Stimulated activated CD8-positive, alpha-beta memory T cell treated with anti-CD3 and anti-CD28 coated beads, Interleukin-4, amount 100 ng/mL, for 1 hour (primary cell): ENCODE results near the gene TMSB15C.
"Not testable (repeated sequence)": the region's sequence is repeated elsewhere in the genome, so short reads cannot be mapped to it uniquely, and the experiment has no call there.

Experiments
- DNase-seq, 2 donors: peaks; one replicate each; pipeline ENCODE4 v3.0.0-alpha.2; 2020; ENCODE audit warnings: low read depth in 2 of 2, low spot score in 1 of 2

Gene TMSB15C

DNA sequence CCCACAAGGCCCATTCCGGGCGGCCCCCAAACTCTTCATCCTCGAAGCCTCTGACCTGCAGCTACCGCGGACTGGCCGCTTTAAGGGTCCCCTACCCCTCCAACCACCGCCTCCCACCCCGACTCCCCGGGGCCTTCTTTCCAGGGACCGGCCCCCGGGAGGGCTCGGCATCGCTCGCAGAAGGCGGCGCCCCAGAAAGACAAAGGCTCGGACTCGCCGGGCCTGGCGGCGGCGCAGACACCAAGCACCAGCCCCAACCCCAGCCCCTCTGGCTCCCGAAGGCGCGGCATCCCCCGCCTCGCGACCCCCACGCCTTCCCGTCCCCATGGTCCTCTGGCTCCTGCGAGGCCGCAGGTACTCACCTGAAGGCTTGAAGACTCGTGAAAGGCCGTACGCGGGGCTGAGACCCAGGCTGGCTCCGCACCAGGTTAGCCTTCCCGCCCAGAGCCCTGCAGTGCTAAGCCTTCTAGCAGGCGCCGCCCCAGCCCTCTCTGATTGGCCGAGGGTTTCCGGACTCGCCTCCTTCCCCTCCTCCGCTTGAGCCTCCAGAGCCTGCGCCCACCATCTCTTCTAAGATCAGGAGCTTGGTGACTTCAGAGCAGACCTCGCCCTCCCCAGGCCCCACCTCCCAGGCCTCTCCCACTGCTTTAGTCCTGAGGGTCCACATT is at the start of gene TMSB15C:
Gene TMSB15C (minus strand): TSS at position 459 of the 668 bp plus-strand sequence.
- not testable (repeated sequence) for DNase-seq

DNA sequence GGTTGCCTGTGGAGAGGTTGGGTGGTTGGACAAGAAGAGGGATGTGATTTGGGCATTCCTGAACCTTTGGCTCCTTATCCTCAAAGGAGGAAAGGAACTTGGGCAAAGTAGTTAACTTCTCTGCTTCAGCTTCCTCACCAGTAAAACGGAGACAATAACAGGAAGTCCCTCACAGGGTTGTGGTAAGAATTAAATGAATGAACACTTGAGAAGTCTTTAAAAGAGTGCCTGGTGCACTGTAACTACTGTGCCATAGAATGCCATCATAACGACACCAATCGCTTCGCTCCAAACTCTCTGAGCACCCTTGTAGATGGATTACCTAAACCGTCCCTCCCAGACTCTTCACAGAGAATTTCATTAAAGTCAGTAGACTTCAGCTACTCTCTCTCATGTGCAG is 46.8 kb upstream of the TMSB15C start:
- DNase-seq, result no peak

DNA sequence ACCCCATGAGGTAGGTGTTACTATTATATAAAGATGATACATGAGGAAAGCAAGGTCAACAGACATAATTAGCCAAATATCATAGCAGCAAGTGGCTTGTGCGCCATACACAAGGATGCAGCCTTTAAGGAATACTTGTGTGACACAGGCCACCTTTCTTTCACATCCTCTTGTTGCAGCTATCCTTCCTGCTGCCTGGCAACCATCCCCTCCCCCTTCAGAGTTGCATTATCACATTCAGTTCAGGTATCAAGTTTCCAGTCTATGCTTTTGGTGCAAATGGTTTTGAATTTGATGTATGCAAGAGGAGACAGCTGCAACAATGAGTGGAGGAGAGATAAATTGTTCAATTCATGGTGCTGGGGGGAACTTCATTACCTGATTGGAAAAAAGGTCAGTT is 42.7 kb upstream of the TMSB15C start:
- DNase-seq, result no peak

DNA sequence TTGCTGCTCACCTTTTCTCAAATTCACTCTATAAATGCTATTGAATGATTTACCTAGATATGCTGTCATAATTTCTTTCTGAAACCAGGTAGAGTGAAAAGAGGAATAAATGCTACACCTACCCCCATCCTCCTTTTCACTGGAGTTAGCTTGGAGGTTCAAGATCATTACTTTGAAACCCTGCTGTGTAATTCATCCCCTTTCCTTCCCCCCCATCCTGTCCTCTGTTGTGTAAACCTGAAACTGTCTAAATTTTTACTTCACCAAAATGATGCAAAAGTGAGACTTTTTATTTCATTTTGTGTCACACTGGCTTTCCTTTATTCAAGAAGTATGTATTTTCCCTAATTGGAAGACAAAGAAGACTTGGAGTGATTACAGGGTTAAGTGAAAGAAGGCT is 41.7 kb upstream of the TMSB15C start:
- no peak for DNase-seq

DNA sequence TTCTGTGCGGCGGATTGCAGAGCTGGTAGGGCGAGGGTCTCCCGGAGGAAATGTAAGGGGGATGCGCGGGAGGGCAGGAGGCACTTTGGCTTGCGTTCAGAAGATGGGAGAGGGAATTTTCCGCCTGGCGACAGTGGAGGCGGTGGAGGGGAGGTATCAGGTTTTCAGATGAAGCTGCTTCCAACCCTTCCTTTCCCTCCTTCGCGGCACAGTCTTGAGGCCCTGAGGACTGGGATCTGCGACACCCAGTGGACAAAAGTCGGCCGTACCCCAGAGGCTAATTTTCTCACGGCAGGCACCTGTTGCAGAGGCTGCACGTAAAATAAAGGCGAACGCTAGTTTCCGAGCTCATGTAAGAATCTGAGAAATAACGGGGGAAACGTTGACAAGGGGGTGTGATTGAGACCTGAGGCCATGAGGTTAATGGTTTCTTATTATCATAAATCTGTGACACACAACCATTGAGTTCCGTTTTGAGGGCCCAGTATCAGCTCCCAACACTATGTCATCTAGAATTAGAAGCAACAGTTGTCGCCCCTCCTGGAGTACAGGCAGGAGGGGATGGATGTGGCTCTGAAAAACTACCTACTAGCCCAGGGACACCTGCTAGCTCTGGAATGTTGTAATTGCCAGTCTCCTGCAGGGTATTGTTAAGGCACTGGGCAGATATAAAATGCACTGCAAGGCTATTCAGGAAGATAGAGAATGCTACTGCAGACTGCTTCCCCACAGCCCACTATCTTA is 37.4 kb upstream of the TMSB15C start:
- DNase-seq, result peak in 1 of 2 donors; percentile 32

DNA sequence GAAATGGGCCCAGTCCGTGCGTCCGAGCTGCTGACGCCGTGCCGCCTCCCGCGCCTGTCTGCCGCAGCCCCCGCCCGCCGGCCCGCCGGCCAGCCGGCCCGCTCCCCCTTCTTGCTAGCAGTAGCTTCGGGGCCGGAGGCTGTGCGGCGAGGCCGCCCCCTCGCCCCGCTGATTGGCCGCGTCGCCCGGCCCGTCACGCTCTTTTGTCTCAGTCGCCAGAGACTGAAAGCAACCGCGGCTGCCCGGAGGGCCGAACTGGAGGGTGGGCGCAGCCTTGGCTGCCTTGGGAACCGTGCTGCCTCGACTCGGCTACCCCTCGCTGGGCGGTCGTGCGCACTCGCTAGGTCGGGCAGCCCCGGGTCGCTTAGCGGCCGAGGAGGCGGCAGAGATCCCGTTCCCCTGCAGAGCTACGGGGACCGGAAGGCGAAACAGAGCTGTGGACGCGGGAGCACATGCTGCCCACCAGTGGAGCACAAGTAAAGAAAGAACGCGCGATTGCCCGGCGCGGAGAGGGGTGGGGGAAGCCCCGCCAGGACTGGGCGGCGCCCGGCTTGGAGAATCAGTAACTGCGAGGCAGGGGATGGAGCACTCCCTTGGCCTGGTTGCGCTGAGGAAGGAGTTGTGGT is 36.4 kb upstream of the TMSB15C start, which contains the start of gene ZCCHC18:
Gene ZCCHC18 (plus strand): TSS at position 198 of the 626 bp plus-strand sequence. CDS start 1,589 bp downstream, outside the sequence.
- no peak for DNase-seq

DNA sequence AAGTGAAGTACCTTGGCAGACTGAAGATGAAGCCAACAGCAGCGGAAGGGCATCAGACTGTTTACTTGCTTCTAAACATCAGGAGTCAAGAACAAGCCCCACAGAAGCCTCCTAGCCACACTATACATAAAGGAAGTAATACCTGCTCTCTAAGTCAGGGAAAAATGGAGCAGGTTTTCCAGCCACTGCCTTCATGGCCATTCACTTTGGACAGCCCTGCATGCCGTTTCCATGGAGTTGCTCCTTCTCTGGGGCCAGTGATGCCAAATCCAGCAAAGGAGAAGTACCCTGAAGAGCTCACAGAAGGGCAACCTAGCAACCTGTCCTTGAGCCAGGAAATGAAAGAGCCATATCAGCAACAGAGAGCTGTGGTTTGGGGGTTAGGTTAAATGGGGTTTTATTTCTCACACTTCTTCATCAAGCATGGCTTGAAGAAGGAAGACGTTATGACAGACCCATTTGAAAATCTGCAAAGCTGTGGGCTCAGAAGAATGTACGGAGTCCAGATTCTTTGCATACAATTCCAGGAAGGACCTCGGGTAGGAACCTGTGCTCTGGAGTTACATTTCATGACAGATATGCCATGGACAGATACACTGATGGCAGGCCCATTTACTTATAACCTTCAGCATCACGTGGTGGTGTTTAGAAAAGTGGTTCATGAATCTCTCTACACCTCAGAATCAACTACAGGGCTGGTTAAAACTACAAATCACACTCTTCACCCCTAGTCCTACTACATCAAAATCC is 34.6 kb upstream of the TMSB15C start:
- not testable (repeated sequence) for DNase-seq

DNA sequence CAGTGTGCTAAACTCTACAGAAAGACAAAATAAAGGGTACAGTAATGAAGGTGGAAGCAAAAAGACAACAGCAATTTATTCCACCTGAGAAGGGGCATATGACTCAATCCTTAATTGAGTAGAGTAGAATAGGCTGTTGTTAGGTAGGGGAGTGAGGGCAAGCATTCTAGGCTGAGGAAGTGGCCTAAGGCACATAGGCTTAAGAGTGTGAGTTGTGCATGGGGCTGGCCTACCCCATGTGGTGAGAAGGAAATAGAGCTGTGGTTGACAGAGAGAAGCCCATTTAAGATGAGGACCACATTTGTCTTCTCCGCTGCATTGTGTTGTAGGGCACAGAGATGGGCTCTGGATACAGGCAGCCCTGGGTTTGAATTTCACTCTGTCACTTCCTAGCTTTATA is 32.9 kb upstream of the TMSB15C start:
- DNase-seq, result no peak

DNA sequence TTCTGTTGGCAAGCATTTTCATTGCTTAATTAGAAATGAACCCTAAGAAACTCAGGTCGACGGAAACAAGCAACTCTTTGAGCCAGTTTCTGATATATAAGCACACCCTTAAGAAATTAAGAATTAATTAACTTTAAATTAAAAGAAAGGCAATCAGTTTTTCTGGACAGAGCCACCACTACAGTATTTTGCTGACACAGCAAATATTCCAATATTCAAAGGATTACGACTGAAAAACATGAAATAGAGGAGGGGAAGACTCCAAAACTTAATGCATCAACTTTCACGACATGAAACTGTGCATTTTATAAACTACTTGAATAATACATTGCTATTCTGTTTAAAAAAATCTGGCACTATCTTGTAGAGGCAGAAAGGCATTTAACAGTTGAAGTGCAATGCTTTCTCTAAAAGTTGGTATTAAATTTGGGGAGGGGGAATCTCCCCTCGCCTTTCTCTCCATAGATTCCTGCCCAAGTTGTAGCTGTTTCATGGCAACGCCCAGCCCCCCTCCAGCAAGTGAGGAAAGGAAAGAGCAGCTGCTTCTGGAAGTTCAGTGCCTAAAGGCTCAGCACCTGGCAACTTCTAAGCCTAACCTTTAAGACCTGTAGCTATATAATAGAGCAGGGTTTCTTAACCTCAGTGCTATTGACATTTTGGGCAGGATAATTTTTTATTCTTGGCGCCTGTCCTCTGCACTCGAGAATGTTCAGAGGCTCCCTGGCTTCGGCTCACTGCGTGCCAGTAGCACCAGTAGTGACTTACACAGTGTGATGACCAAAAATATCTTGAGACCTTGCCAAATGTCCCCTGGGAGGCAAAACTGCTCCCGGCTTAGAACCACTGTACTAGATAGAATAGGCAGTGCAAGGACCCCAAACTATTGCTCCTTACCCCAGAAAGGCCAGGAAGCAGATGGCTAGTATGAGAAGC is 29.6 kb upstream of the TMSB15C start:
- DNase-seq, result no peak

DNA sequence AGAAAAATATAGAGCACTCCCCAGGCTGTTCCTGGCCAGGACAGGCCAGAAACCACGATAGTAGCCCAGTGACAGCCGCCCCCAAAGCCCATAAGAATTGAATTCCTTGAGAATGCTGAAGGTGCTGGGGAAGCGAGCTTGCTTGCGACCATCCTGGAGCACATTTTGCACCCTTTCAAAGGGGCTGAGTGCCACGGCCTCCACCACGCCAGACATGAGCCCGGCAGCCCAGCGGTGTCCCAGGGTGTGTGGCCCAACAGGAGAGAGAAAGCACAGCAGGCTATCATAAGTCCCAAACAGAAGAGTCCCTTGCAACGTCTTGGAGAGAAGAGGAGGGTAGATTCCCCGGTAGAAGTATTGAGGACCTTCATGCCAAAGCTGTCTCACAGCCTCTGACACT is 28.6 kb upstream of the TMSB15C start:
- no peak for DNase-seq

DNA sequence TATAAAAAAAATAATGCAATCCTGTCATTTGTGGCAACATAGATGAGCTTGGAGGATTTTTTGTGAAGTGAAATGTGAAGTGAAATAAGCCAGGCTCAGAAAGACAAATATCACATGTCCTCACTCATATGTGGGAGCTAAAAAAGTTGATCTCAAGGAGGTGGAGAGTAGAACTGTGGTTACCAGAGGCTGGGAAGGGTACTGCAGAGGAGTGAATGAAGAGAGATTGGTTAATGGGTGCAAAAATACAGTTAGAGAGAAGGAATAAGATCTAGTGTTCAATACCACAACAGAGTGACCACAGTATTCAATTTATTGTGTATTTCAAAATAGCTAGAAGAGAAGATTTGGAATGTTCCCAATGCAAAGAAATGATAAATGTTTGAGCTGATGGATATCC is 22.9 kb upstream of the TMSB15C start:
- DNase-seq, result no peak

DNA sequence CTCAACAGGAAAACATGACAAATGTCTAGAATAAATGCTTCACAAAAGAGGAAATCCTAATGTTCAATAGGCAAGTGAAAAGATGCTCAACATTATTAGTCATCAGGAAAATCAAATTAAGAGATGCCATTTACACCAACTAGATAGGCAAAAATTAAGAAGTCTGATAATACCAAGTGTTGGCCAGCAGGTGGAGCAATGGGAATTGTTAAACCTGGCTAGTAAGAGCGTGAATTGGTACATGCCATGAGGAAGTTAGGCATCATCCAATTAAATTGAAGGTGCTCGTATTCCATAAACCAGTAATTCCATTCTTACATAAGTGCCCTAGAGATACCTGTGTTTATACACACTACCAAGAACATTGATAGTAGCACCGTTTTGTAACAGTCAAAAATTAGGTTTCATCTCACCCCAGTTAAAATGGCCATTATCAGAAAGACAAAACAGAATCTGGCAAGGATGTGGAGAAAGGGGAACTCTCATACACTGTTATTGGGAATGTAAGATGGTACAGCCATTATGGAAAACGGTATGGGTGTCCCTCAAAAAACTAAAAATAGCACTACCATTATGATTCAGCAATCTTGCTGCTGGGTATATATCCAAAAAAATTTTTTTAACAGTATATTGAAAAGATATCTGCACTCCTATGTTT is 22.2 kb upstream of the TMSB15C start:
- DNase-seq, result peak in 1 of 2 donors; percentile 19

DNA sequence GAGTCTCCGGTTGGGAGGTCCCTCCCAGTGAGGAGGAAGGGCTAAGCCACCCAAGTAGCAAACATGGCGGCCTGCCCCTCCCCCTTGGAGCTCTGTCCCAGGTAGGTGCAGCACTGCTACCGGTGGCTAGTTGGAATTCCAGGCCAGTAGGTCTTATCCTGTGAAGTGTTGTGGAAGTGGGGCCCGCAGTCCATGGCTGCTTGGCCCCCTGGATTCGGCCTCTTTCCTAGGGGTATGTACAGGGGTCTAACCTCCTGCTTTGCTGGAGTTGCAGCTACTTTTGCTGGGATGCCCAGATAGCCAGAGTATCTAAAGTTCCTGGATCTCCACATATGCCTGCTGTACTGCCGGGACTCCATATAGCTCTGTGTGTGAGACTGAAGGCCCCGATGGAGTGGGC is 9.9 kb upstream of the TMSB15C start:
- DNase-seq, result no peak

DNA sequence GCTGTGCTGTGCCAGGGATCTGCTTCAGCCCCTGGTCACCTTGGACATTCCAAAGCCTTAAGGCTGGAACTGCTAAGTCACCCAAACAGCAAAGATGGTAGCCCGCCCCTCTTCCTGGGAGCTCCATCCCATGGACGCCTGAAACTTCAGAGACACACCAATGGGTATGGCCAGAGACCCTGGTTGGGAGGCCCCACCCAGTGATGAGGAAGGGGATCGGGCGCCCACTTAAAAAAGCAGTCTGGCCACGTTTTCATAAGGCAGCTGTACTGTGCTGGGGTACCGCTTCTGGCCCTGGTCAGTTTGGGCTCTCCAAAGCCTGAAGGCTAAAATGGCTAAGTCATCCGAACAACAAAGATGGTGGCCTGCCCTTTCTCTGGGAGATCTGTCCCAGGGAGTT is 9.4 kb upstream of the TMSB15C start:
- no peak for DNase-seq

DNA sequence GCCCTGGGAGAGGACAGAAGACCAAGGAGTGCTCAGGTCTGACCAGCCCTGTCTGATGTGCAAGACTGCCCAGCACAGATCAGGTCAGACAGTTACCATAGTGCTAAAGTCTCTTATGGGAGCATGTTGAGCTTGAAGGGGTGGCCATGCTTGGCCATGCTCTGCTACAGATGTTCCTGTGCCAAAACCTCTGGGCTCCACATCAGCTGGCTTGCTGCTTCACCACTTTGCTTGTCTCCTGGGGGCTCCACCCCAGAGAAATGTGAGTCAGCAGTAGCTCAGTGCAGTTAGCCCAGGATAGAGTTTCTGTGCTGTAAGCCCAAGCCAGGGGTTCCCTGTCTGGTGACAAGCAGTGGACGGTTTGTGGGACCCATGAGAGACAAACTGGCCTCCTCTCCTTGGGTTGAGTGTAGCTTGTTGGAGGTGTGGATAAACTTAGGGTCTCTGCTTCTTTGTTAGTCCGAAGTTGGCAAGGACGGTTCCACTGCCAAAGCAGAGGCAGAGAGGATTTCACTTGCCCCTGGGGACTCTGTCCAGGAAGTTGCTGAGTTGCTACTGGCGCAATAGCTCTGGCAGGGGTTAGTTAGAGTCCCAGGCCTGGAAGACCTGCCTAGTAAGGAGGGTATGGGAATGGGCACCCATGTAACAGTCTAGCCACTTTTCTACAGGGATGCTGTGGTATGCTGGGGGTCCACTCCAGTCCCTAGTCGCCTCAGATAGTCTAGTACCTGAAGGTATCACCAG is 8.7 kb upstream of the TMSB15C start:
- no peak for DNase-seq

DNA sequence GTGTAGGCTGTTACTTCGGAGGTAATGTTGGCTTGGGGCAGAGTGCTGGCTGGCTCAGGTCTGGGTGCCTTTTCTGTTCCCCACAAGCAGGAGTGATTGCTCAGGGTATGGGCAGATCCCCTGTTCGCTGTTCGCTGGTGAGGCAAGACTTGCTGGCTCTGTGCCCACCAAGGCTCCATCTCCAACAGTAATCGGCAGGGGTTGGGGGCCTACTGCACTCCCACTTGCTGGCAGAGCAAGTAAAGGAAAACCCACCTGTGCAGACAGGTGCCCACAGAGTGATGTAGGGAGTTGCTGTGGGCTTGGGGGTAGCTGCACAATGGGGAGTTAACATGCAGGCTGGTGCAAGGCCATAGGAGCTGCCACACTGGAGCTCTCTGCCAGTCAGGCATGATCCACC is 8.0 kb upstream of the TMSB15C start:
- no peak for DNase-seq

DNA sequence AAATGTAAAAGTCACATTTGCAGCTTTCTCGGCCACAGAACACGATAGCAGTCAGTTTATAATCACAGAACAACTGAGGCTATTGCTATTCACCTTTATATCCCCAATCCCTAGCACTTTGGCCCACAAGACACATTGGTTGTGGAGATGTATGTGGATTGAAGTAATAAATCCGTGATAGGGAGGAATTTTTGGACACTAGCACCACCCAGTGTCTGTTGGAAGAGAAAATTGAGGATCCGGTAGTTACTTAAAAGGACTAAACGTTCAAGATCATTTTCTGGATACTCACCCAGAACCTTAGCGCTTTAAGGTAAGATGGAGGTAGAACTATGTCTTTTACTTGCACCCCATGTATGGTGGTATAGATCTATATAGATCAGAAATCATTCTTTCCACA is 1.8 kb upstream of the TMSB15C start:
- not testable (repeated sequence) for DNase-seq

DNA sequence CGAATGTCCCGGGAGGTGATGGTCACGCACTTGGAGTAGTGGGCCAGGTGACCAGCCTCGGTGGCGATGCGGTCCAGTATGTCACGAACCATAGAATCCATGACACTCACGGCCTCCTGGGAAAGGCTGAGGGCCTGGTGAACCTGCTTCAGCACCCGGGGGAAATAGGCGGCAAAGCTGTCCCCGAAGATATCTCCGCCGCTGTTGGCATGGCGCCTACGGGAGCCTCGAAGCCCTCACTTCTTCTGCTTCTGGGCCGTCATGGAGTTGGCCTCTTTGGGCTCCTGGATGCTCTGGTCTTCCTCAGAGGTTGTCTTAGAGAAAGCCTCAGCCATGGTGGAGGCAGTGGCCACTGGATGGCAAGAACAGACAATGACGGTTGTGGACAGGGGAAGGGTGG is 13.4 kb downstream of the TMSB15C start:
- DNase-seq, result not testable (repeated sequence)

DNA sequence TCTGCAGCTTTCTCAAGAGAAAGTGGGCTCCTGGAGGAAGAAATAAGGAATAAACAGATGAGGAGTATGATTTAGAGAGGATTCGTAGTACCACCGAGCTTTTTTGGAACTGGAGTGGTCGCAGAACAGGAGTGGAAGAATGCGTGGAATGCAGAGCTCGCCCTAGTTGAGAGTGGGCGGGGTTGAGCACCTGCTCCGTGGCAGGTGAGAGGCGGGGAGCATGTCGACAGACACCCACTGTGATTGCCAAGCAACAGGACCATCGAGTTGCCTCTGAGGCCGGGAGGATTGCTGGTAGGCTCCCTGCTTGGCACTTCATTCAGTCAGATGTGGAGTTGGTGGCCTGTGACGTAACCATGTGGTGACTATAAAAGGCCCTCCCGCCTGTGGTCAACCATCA is 21.1 kb downstream of the TMSB15C start:
- not testable (repeated sequence) for DNase-seq
